Activated CD8-positive, alpha-beta memory T cell treated with anti-CD3 and anti-CD28 coated beads, Interleukin-2, amount 50 U/mL, for 24 hours (primary cell): Measurements from ENCODE around the gene TMEM38A.
"Not testable (repeated sequence)": the region's sequence is repeated elsewhere in the genome, so short reads cannot be mapped to it uniquely, and the experiment has no call there.

Experiments
- DNase-seq: peaks from one replicate; pipeline ENCODE4 v3.0.0-alpha.2; 2020; ENCODE audit errors: extremely low read depth

The TMEM38A gene

DNA sequence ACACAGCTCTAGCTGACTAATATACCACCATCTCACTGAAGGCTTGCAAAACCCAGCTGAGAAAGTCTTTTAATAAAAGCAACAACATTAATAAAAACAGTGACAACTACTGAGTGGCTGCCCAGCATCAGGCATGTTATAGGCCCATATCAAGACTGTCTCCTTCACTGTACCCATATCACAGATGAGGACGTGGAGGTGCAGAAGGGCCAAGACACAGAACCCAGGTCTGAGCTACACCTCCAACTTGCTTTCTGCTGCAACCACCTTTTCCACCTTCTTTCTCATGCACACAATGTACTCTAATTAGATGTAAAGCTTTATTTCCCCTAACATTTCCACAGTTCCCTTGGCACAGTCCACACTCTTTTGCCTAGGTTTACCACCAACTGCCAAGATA, 22.3 kb upstream of the TMEM38A start:
- DNase-seq = no peak

DNA sequence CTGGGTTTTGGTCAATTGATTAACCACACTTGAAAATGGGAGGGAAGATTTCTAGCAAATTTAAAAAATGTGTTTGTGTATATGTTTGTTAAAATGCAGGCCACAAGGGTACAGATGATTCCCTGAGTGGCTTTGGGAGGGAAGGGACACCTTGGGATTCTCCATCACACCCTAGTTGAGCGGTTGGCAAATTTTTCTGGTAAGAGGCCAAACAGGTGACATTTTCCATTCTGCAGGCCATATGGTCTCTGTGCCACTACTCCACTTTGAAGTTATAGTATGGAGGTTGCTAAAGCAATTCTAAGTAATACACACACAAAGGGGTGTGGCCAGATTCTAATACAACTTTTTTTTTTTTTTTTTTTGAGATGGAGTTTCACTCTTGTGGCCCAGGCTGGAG, 20.0 kb upstream of the TMEM38A start:
- no peak for DNase-seq

DNA sequence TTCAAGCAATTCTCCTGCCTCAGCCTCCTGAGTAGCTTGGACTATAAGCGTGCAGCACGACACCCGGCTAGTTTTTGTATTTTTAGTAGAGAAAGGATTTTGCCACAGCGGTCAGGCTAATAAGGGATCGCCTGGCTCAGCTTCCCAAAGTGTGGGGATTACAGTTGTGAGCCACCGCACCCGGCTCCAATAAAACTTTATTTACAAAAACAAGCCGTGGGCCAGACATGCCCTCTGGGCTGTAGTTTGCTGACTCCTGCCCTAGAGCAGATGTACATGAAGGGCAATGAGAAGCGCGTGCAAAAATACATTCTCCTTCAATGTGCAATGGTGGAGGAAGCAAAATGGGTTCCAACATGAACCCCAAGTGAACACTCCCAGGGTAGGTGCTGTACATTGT, 19.2 kb upstream of the TMEM38A start:
- DNase-seq = no peak

DNA sequence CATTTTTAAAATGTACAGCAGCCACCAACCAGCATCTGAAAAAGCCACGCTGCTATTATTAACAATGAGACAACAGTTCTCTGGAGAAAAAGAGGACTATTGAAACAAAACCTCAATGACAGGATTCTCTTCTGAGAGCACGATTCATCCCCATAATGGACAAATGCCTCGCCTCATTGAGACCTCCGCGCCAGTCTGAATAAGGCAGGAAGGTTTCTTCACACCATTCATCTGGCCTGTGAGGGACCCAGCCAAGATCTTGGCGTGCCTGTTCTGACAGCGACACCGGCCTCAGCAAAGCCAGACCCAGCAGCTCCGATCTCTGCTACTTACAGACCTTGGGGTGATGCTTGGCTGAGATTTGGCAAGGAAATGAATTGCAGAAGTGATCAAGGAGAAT, 15.8 kb upstream of the TMEM38A start:
- no peak for DNase-seq

DNA sequence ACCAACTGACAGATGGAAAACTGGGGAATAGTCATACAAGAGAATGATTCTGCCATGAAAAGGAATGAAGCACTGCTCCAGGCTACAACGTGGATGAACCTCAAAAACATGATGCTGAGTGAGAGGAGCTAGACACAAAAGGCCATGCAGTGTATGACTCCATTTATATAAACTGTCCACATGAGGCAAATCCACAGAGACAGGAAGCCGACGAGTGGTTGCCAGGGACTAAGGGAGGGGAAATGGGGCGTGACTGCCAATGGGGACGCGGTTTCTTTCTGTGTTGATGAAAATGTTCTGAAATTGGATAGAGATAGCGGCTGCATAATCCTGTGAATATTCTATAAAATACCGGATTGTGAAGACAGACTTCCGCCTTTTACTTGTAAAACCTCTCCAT, 11.2 kb upstream of the TMEM38A start:
- DNase-seq = no peak

DNA sequence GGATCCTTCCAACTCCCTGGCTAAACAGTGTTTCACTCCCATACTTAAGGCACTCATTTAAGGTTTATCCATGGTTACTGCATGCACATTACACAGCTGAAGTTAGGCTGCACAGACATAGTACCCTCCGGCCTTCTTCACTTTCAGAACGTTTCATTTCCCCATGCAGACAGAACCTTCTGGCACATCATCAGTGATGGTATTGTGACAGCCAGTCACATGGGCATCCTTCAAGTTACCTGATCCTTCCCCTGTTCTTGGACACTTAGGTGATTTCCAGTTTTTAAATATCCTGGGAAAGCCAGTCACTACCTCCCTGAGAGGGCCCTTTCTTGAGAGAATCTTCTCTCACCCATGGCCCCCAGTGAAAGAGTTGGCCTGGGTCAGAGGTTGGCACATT, 10.1 kb upstream of the TMEM38A start:
- no peak for DNase-seq

DNA sequence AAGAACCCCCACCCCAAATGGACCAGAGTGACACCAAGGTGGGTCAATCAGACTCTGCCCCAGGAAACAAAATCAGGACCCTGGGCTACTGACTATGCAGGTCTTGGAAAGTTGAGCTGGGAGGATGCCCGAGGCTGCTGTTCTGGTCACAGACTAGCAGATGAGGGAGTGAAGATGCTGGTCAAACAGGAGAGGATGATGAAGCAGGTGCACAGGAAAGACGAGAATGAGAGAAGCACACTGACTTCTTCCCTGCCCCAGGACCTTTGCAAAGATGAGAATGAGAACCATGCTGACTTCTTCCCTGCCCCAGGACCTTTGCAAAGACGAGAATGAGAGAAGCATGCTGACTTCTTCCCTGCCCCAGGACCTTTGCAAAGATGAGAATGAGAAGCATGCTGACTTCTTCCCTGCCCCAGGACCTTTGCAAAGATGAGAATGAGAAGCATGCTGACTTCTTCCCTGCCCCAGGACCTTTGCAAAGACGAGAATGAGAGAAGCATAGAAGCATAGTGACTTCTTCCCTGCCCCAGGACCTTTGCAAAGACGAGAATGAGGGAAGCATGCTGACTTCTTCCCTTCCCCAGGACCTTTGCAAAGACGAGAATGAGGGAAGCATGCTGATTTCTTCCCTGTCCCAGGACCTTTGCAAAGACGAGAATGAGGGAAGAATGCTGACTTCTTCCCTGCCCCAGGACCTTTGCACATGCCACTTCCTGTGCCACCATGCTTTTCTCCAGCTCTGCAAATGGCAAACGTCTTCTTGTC, 9.3 kb upstream of the TMEM38A start:
- DNase-seq = not testable (repeated sequence)

DNA sequence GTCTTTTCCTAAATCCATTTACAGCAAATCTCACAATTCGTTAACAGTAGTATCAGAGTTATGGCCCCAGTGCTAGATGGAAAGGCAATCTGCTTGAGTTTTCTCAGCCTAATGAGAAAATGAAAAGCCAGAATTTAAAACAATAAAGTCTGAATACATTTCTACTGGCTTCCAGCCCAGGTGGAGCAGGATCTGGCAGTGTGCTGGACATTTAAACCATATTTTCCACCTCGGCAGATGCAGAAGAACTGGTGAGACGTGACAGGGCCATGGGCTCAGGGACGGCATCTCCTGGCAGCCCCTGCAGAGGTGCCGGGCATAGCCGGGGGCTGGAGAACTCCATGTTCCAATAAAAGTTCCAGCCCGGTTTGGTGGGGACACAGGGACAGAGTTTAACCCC, 8.1 kb upstream of the TMEM38A start:
- no peak for DNase-seq

DNA sequence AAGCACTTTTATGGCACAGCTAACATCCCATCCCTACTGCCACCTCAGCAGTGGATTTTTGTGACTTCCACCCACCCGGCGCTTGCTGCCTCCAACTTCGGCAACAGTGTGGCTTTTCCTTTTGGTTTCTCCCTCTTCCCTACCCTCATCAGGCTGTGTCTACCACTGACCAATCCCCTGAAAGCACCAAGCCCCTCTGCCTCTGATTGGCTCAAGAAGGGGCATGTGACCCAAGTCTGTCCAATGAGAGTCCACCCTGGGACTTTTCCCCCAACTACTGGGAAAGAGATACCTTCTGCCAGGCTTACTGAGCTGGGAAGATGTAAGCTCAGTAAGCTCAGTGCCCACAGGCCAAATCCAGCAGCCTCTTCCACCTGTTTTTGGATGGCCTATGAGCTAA, 6.8 kb upstream of the TMEM38A start:
- DNase-seq = no peak

DNA sequence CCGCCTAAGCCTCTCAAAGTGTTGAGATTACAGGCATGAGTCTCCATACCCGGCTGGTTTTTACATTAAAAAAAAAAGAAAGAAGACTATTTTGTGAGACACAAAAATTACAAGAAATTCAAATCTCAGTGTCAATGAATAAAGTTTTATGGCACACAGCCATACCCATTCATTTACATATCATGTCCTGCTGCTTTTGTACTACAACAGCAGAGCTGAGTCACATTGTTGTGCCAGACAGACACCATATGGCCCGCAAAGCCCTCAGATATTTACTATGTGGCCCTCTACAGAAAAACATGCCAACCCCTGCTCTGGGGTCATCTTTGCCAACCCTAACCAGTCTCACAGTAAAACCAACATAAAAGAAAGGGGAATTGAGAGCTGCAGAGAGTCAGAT, 6.3 kb upstream of the TMEM38A start:
- no peak for DNase-seq

DNA sequence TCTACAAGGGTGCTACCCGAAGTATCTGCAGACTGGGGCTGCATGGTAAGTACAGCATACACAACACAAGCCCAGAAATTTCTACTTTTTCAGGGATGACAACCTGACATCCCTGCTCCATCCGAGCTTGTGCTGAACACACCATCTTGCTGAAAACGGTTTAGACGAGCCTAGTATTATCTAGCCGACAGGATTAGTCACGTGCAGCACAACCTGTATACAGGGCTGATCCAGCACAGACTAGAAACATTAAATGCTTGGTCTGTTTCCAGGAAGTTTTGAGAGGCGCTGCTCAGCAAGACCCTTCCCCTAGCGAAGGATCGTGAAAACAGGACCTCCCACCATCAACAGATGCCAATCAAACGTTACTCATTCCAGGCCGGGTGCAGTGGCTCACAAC, 5.2 kb upstream of the TMEM38A start:
- DNase-seq = no peak

DNA sequence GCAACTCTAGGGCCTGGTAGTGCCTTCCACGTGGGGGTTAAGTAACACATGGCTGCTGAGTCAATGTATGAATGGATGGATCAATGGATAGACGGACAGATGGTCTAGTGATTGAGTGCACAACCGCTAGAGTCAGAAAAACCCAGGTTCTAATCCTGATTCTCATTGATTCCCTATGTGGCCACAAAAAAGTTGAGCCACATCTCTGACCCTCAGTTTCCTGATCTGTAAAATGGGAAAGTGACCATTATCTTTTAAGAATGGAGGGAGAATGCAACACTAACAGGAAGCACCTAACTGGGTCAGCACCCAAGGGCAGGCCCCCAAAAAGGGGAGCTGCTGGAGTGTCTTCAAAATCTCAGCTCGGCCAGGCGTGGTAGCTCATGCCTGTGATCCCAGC, 3.6 kb upstream of the TMEM38A start:
- DNase-seq = no peak

DNA sequence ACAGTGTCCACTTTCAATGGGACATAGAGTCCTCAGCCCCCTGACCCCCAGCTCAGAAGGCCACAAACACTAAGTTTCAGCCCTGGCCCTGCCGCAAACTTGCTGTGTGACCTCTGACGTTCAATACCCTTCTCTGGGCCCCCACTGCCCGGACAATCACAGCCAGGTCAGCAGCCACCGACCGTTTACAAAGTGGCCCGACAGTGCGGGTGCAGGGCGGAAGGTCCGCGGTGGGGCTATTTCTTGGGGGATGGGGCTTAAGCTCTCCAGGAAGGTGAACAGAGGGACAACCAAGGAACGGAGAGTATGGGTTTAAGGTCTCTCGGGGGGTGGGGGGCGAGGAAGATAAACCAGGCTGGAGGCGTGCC, 1.5 kb upstream of the TMEM38A start:
- no peak for DNase-seq

DNA sequence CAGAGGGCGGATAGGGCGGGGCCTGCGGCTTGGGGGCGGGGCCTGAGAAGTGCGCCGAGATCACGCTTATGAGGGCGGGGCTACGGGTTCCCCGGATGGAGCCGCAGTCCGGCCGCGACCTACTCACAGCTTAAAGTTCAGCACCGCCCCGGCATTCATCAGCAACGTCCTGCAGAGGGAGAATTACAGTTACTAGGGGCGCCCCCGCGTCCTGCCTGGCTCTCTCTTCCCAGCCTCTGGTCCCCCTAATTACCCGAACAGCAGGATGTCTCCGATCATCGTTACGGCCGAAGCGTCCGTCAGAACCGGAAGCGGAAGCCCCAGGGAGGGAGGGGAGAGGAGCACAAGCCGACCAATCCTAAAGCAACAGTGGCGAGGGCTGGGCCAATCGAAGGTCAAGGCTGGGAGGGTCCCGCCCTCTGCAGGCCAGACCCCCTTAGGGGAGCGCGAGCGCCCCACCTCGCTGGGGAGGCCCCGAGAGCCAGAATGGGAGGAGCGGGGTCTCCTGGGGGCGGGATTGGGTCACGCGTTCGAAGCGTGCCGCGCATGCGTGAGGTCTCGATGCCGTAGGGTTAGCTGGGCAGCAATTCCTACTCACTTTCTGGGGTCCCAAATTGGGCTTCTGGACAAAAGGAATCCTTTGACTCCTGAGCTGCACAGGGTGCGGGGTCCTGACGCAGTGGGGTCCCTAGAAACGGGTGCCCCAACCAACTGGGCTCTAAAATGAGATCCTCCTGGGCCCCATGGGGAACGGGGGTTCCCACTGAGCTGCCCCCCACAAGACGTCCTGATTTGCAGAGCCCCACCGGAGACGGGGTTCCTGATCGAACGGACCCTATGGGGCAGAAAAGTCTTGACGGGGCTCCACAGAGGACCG, 869 bp upstream of the TMEM38A start, which contains the start of gene SMIM7:
Gene SMIM7, minus strand, starts transcription at position 313 of the 877 bp plus-strand sequence. Its CDS starts 34 bp downstream, at position 279.
- peak; percentile 93 for DNase-seq

DNA sequence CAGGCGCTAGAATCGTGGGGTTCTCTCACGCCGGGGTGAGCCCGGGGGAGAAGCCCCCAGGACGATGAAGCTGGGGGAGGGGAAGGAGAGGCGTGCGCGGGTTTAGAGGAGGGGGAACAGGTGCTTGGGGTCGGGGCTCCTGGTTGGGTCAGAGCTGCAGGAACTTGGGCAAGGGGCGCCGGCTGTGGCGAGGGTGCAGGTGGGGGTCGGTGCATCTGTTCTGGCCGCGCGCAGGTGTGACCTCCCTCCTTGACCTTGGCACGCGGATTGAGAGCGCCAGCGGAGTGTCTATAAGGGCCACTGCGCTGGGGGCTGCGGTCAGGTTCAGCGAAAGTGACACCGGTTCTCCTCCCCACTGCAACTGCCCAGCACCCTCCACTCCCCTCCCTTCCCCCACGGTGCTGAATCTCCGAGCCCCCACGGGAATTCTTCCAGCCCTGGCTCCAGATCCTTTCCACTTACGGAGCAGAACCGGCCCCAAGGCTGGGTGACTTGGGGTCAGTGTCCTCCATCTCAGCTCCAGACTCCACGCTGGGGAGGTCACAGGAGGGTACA, 618 bp downstream of the TMEM38A start:
- no peak for DNase-seq

DNA sequence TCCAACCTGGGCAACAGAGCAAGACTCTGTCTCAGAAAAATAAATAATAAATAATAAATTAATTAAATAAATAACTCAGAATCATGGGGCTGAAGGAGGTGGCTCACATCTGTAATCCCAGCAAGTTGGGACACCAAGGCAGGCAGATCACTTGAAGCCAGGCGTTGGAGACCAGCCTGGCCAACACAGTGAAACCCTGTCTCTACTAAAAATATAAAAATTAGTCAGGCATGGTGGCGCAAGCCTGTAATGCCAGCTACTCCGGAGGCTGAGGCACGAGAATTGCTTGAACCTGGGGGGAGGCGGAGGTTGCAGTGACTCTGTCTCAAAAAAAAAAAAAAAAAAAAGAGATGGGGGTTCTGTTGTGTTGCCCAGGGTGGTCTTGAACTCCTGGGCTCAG, 7.2 kb downstream of the TMEM38A start:
- DNase-seq = no peak

DNA sequence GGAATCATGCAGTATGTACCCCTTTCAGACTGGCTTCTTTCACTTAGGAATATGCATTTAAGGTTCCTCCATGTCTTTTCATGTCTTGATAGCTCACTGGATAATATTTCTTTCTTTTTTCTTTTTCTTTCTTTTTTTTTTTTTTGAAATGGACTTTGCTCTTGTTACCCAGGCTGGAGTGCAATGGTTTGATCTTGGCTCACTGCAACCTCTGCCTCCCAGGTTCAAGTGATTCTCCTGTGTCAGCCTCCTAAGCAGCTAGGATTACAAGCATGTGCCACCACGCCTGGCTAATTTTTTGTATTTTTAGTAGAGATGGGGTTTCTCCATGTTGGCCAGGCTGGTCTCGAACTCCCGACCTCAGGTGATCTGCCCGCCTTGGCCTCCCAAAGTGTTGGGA, 7.8 kb downstream of the TMEM38A start:
- DNase-seq = not testable (repeated sequence)

DNA sequence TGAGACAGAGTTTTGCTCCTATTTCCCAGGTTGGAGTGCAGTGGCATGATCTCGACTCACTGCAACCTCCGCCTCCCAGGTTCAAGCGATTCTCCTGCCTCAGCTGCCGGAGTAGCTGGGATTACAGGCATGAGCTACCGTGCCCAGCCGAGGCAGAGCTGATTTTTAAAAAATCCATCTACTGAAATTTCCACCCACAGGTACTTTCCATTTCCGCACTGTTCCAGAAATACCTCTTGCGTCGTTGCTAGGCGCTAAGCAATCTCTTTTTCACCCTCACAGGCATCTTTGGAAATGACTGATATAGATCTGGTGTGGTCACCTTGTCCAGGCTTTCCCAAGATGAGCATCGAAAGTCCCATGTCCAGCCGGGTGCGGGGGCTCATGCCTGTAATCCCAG, 9.4 kb downstream of the TMEM38A start:
- no peak for DNase-seq

DNA sequence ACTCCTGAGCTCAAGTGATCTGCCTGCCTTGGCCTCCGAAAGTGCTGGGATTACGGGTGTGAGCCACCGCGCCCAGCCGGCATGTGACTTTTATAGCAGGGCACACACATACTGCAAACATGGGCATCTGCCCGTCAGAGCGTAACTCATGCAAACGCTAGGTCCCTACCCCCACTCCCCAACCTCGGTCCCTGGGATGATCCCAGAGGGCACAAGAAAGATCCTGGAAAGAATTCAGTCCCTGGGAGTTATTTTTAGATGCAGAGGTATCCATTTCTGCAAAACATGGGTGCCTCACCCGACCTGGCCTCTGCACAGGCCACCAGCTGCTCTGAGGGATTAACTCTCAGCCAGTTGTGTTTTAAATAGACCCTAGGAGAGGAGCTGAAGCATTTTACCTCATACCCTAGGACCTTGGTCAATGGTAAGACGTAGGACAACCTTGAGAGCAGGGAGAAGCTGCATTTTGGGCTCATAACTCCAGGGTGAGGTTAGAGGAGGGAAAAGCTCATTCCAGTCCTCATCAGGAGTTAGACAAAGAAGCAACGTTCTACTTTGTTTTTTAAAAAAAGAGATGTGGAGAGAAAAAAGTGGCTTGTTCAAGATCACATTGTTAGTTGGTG, 10.8 kb downstream of the TMEM38A start:
- DNase-seq = no peak

DNA sequence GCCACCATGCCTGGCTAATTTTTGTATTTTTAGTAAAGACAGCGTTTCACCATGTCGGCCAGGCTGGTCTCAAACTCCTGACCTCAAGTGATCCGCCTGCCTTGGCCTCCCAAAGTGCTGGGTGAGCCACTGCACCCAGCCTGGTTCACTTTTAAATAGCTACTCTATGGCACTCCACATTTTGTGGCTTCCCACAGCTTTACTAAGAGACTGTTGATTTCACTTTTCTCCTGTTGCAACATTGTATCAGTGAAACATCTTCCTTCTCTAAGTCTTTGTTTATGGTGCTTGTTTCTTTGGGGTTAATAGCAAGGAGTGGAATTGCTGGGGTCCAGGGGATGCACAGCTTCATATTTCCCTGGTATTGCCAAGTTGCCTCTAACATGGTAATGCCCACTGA, 12.3 kb downstream of the TMEM38A start:
- DNase-seq = no peak

DNA sequence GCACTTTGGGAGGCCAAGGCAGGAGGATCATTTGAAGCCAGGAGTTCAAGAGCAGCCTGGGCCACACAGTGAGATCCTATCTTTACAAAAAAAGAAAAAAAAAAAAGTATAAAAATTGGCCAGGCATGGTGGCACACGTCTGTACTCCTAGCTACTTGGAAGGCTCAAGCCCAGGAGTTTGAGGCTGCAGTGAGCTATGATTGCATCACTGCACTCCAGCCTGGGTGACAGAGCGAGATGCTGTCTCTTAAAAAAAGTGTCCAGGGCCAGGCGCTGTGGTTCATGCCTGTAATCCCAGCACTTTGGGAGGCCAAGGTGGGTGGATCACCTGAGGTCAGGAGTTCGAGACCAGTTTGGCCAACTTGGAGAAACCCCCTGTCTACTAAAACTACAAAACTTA, 12.9 kb downstream of the TMEM38A start:
- DNase-seq = not testable (repeated sequence)

DNA sequence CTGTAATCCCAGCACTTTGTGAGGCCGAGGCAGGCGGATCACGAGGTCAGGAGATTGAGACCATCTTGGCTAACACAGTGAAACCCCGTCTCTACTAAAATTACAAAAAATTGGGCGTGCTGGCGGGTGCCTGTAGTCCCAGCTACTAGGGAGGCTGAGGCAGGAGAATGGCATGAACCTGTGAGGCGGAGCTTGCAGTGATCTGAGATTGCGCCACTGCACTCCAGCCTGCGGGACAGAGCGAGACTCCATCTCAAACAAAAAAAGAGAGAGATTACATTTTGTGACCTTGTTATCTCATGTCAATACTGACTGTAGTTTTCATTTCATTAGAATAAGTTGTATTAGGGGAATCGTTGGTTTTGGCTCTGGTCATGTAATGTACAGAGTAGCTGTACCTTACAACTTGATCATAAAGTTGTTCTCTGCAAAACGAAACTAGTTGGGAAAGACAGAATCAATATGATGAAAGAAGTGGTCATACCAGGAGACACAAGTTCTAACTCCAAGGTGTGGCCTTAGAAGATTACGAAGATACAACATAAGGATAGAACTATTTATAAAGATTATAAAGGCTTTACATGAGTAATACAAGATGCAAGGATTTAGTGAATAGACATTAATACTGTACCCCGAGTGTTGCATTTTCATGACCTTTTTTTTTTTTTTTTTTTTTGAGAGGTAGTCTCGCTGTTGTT, 15.3 kb downstream of the TMEM38A start:
- no peak for DNase-seq
